HG03342 (cell line): ENCODE results near the gene NR1H3.
A peak's percentile ranks its signal among the peaks of the same experiment; 100 is the strongest.
"Not testable (repeated sequence)": the region's sequence is repeated elsewhere in the genome, so short reads cannot be mapped to it uniquely, and the experiment has no call there.

Experiments used
- ATAC-seq: cut with Tn5 transposase; IDR thresholded peaks from one replicate; pipeline ENCODE4 v1.9.1; 2021; ENCODE audit warnings: mild to moderate bottlenecking, moderate library complexity; ENCODE audit not compliant: unreplicated experiment

Gene NR1H3

GRCh38 chr11:47299078-47299477 lies 41.3 kb downstream of the NR1H3 start:
- no peak for ATAC-seq

DNA sequence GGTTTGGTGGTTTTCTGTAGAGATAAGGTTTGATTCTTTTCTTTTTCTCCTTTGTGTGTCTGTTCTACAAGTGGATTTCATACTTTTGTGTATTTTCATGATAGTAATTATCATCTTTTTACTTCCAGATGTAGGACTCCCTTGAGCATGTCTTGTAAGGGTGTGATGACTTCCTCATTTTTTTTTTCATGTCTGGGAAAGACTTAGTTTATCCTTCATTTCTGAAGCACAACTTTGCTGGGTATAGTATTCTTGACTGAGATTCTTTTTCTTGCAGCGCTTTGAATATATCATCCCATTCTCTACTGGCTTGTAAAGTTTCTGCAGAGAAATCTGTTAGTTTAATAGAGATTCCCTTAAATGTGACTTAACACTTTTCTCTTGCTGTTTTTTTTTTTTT lies 45.1 kb downstream of the NR1H3 start:
- no peak for ATAC-seq

DNA sequence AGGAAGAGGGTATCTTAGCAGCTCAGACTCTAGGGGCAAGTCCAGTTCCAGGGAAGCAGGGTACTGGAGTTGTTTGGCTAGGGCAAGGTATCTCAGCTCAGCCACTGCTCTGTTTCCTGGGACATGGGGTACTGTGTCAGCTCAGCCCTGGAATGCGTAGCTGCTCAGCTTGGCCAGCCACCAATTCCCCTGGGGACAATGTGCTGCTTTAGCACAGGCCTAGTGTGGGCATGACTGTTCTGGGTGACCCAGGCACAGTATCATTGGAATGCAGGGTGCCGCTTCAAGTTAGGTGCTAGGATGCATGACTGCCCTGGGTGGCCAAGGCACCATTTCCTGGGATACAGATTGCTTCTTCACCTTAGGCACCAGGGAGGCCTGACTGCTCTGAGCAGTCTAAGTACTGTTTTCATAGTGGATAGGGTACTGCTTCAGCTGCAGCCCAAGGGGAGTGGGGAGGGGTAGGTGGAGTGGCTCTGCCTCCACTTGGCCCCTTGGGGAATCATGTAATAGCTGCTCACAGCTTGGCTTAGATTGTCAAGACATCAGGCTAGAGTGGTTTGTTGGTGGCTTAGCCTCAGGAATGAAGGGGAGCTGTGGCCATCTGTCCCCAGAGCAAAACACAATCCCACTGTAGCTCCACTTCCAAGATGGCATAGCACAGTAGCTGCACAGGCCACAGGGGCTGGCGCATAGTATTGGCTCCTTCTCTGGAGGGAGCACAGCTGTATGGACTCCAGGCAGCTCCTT lies 48.1 kb downstream of the NR1H3 start:
- no peak for ATAC-seq

GRCh38 chr11:47306484-47306844 lies 48.7 kb downstream of the NR1H3 start:
- ATAC-seq: no peak

DNA sequence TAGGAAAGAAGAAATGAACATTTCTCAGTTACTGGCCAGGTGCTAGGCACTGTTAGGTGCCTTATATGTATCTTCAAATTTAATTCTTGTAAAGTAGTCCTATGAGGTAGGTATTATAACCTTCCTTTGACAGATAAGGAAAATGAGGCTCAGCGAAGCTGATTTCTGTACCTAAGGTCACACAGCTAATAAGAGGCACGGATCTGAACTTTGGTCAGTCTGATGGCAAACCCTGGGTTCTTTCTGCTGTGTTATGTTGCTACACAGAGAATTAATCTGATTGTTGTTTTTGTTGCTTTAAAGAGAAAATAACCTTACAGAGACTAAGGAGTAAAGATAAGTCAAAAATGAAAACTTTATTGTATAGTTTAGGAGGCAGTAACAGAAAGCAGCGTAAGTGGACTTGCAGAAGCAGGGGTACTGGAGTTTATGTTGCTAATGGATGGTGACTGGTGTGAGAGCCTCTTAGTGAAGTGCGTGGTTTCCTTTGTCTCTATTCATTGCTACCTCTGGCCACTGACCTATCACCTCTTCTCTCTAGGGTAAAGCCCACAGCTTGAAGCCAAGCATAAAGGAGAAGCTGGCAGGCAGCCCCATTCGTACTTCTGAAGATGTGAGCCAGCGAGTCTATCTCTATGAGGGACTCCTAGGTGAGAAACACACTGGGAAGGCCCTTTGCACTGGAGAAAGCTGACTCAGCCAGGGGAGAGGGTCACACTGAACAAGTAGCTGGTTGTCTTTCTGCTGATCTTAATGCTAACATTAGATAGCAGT lies 50.4 kb downstream of the NR1H3 start:
- ATAC-seq: no peak

- ATAC-seq: no peak
These were observed 57.2 kb downstream of the NR1H3 start for GRCh38 chr11:47314992-47315391.

DNA sequence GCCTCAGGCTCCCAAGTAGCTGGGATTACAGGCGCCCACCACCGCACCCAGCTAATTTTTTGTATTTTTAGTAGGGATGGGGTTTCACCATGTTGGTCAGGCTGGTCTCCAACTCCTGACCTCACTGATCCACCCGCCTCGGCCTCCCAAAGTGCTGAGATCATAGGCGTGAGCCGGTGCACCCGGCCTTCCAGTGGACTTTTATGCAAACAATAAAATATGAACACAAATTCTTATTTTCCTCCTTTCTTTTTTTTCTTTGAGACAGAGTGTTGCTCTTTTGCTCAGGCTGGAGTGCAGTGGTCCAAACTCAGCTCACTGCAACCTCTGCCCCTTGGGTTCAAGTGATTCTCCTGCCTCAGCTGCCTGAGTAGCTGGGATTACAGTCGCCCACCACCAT lies 58.7 kb downstream of the NR1H3 start:
- ATAC-seq: not testable (repeated sequence)

- ATAC-seq: peak; percentile 64
These were observed 59.5 kb downstream of the NR1H3 start for GRCh38 chr11:47317064-47317828.

GRCh38 chr11:47318166-47318565 lies 60.4 kb downstream of the NR1H3 start:
- ATAC-seq: no peak
